NCI-H526 (cell line): ENCODE data around the gene MOCS3.

Experiments
- DNase-seq, 2 experiments: peaks; one replicate each; lab custom pipeline; 2025; lab: John Stamatoyannopoulos, UW

Gene MOCS3

DNA sequence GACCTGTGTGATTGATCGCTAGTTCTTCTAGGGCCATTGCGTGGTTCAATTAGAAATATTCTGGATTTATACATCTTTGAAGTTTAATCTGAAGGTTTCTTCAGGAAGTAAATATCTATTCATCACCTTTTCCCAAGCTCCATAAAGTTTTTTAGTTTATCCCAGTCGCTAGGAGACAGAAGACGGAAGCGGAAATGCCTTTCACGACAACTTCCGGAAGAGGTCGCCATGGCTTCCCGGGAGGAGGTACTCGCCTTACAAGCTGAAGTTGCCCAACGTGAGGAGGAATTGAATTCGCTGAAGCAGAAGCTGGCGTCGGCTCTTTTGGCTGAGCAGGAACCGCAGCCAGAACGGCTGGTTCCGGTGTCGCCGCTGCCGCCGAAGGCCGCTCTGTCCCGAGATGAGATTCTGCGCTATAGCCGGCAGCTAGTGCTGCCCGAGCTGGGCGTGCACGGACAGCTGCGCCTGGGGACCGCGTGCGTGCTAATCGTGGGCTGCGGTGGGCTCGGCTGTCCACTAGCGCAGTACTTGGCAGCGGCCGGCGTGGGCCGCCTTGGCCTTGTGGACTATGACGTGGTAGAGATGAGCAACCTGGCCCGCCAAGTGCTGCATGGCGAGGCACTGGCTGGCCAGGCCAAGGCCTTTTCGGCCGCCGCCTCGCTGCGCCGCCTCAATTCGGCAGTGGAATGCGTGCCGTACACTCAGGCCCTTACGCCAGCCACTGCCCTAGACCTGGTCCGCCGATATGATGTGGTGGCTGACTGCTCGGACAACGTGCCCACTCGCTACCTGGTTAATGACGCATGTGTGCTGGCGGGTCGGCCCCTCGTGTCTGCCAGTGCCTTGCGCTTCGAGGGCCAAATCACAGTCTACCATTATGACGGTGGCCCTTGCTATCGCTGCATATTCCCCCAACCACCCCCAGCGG, at the start of gene MOCS3:
TSS of gene MOCS3 (plus strand) at position 204 of the 928 bp plus-strand sequence. CDS start at position 229, 25 bp downstream.
- DNase-seq: peak; percentile 92 to 96

DNA sequence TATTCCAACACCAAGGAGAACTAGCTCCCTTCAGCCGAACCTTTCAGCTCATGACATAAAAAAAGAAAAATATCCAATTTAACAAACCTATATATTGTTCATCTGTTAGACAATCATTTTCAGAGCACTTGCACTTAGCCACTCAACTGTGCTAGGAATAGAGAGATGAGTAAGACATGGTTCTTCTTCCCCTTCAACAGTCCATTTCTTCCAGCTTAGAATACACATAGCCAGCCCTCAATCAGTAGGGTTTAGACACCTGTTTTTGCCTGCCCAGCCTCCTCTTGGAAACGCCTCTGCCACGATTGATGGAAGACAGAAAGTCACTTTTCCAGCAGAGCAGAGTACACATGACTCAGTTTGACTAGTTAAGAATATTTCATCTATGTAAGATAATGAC, 49.2 kb upstream of the MOCS3 start:
- no peak for DNase-seq

- DNase-seq: no peak
Observed at GRCh38 chr20:50911030-50911429, 47.6 kb upstream of the MOCS3 start.

DNA sequence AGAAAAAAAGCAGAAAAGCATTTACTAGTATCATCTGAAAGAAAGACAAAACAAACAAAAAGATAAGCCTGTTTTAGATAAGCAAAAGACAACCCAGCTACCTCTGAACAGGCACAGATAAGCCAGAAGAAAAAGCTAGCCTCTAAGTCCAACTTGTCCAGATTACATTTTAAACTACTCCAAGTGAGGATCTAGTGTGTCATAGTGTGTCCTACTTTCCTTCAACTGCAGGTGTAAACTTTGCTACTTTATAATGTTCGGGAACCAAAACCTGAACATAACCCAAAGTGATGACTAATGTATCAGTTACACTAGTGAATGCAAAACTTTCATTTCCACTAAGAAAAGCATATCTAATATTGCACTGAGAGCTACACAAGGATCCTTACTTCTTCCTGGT, 46.9 kb upstream of the MOCS3 start:
- no peak for DNase-seq

DNA sequence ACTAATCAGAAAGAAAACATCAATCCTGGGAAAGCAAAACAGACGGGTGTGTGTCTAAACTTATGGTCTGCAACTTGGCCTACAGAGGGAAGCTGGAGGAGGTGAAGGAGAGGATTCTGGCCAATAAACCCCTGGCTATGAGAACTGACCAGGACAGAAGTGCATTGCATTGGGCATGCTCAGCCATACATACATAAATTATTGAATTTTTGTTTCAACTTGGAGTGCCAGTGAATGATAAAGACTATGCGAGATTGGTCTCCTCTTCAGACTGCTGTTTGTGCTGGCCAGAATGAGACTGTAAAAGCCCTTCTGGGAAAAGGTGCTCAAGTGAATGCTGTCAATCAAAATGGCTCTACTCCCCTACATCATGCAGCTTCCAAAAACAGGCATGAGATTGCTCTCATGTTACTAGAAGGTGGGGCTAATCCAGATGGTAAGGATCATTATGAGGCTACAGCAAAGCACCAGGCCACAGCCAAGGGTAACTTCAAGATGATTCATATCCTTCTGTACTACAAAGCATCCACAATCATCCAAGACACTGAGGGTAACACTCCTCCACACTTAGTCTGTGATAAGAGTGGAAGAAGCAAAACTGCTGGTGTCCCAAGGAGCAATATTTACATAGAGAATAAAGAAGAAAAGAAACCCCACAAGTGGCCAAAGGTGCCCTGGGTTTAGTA, 44.8 kb upstream of the MOCS3 start:
- no peak for DNase-seq

GRCh38 chr20:50915424-50915823, 43.2 kb upstream of the MOCS3 start:
- no peak for DNase-seq

GRCh38 chr20:50916257-50916656, 42.4 kb upstream of the MOCS3 start:
- DNase-seq: peak in 1 of 2 experiments; percentile 13

- DNase-seq: no peak
Observed at GRCh38 chr20:50916934-50917333, 41.7 kb upstream of the MOCS3 start.

GRCh38 chr20:50918403-50918802, 40.2 kb upstream of the MOCS3 start:
- DNase-seq: no peak

GRCh38 chr20:50919567-50919966, 39.1 kb upstream of the MOCS3 start:
- DNase-seq: no peak

GRCh38 chr20:50920997-50921396, 37.6 kb upstream of the MOCS3 start:
- no peak for DNase-seq

GRCh38 chr20:50921803-50922501, 36.7 kb upstream of the MOCS3 start:
- DNase-seq: no peak

GRCh38 chr20:50924261-50924920, 34.2 kb upstream of the MOCS3 start:
- DNase-seq: no peak

DNA sequence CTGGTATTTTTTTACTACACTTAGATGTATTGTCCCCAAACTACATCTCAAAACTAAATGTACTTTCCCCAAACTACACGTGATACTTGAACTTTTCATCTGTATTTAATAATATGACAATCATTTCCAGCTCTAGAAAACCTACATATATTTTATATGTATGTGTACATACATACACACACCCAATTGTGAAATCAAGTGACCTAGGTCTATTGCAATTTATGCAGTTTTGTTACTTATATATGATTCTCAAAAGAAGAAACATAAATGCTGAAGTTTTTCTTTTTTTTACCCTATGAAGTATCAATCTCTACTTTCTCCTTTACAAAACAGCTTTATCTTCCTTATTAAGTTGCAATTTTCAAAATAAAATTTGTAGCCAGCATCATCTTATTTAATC, 32.1 kb upstream of the MOCS3 start:
- DNase-seq: no peak

DNA sequence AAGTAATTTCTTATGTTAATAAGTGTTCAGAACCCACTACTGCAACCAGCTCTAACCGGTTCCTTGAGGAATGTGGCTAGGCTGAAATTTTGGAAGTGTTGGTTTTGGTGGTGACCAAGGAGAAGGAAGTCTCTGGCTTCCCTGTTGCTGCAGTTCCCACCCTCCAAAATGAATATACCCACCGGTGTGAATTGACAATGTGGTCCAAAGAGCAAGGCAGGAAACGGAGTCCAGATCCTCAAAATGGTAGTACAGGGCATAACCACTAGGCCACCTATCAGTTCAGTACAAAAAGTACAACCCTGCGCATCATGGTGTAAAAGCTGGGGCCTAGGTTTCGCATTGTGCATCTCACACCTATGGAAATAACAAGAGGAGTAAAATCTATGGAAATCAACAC, 30.1 kb upstream of the MOCS3 start:
- DNase-seq: no peak

GRCh38 chr20:50929299-50930138, 29.1 kb upstream of the MOCS3 start:
- peak; percentile 93 to 99 for DNase-seq

DNA sequence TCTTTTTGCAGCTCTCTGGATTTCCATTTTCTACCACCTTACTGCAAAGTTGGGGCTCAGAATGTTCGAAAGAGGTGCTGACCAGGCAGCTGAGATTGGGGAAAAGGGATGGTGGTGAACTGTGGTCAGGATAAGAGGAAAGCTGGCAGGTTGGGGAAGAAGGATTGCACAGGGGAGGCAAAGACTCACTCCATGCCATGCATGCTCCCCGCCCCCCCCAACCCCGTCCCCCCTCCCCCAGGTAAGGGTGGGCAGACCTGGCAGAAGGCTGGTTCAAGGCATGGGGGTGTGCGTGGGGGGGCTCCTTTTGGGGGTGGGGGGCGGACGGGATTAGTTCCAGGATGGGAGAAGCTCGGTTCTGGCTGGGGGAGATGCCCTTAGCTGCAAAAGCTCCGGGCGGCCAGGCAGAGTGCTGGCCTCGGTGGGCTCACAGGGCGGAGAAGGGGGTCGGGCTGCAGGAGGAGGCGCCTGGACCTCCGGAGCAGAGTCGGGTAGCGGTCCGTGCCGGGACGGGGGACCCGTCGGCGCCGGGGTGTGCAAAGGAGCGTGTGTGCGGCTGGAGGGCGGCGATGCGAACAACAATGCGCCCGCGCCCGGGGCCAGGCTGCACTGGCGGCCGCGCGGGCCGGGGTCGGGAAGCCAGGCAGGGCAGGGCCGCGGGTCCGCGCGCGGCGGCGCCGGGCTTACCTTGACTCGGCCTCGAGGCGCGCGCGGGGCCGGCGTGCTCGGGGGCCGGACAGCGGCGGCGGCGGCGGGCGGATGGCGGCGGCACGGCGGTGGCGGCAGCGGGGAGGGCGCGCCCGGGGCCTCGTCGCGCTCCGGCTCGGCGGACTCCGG, 28.3 kb upstream of the MOCS3 start:
- DNase-seq: peak; percentile 24 to 54

GRCh38 chr20:50930976-50931305, 27.7 kb upstream of the MOCS3 start:
- no peak for DNase-seq

GRCh38 chr20:50931306-50932015, 27.2 kb upstream of the MOCS3 start, which contains the start of gene ADNP:
TSS of gene ADNP (minus strand) at chr20:50931437. CDS start at chr20:50903996, 27,441 bp downstream.
- DNase-seq: peak; percentile 86 to 97
